Heart right ventricle (tissue), 16 donors: ENCODE measurements around the gene ANKRD22. TPM values are rescaled to one million over a fixed set of nuclear protein-coding genes. Genes with fewer than 3 reads are reported as not detected.

Experiments
- ATAC-seq, 8 donors: fragments of 200-7000 bp; cut with Tn5 transposase; one replicate each; pipeline ENCODE4 v1.9.1; 2020; ENCODE audit warnings: mild to moderate bottlenecking in 8 of 8, moderate library complexity in 8 of 8, moderate number of reproducible peaks in 1 of 8
- DNase-seq, 2 donors: peaks; one replicate each; pipeline ENCODE4 v3.0.0-alpha.2; 2020
- H3K27ac ChIP-seq, 10 donors: fragments of 200-600 bp; sonication (generic) in 2 of 10; one replicate each; pipeline versions ENCODE4 v1.5.0 to v1.8.0; 2020 to 2022; ENCODE audit warnings: mild to moderate bottlenecking in 3 of 10
- H3K27me3 ChIP-seq, 7 donors: fragments of 200-600 bp; one replicate each; pipeline ENCODE4 v1.8.0; 2021 to 2022; ENCODE audit warnings: mild to moderate bottlenecking in 2 of 7
- H3K36me3 ChIP-seq, 9 donors: fragments of 200-600 bp; sonication (generic) in 1 of 9; one replicate each; pipeline versions ENCODE4 v1.5.0 to v1.8.0; 2020 to 2022; ENCODE audit warnings: mild to moderate bottlenecking in 2 of 9
- H3K4me1 ChIP-seq, 9 donors: fragments of 200-600 bp; sonication (generic) in 1 of 9; one replicate each; pipeline versions ENCODE4 v1.5.0 to v1.8.0; 2020 to 2022; ENCODE audit warnings: mild to moderate bottlenecking in 4 of 9
- H3K4me3 ChIP-seq, 10 donors: fragments of 200-600 bp; sonication (generic) in 2 of 10; one replicate each; pipeline versions ENCODE4 v1.5.0 to v1.8.0; 2020 to 2022; ENCODE audit warnings: mild to moderate bottlenecking in 7 of 10, moderate library complexity in 2 of 10
- H3K9me3 ChIP-seq, 11 donors: fragments of 200-600 bp in 10 of 11; sonication (generic) in 2 of 11; one replicate each; pipeline versions ENCODE4 v1.5.0 to v1.8.0; 2013 to 2022; ENCODE audit warnings: mild to moderate bottlenecking in 2 of 11, control low read depth in 1 of 11, moderate library complexity in 1 of 11
- CTCF ChIP-seq, 9 donors: fragments of 200-600 bp; sonication (generic) in 2 of 9; IDR thresholded peaks; one replicate each; pipeline versions ENCODE4 v1.5.0 to v1.8.0; 2021 to 2022; ENCODE audit warnings: antibody characterized with exemption in 9 of 9, mild to moderate bottlenecking in 5 of 9, moderate library complexity in 1 of 9
- WGBS, 2 donors: extraction: QIAGEN DNeasy Blood & Tissue Kit; methylation state at CpG; one replicate each; pipeline ENCODE4 v1.1.7; 2013; ENCODE audit warnings: inconsistent platforms in 1 of 2; 5-methylcytosine and 5-hydroxymethylcytosine counted together
- intact Hi-C, 10 donors: fragments of 100-400 bp; cut with DNase I; formaldehyde crosslinking; loops; one replicate each; pipeline versions ENCODE4 v1.11.1 to v1.14.2; 2022
- polyA plus RNA-seq, 2 donors: library from polyadenylated mRNA; stranded (reverse); fragments of 200-250 nt; gene quantifications; one replicate each; pipeline ENCODE4 v1.2.3, GENCODE V29; 2013
- total RNA-seq, 10 donors: library from RNA; stranded (reverse); fragmentation: NEBNext Ultra II Directional in 3 of 10; extraction: Animal tissue kit (Norgen Biotek cat#: 25700) in 3 of 10; gene quantifications; one replicate each; pipeline versions ENCODE4 v1.2.1 to v1.2.4, GENCODE V29; 2021 to 2023
- donor health status: Arrhythmogenic right ventricular cardiomyopathy.
- donor health status: ischemic (EF 13 %, LVEDD 7.1; RV severe dilation, severe dysfunction).
- donor health status: healthy with polysubstance abuse.
- donor health status: DM: no; HTN: yes; CAD: no.
- donor health status: DM: no; HTN: no; CAD: no.
- donor health status: ischemic (EF 25% LVEDD 6.9; RV normal size, moderate dysfunction).
- donor health status: ischemic (EF 25% LVEDD 5.7; RV mildly dilated, moderate dysfunction).
- donor health status: healthy.
- donor health status: DM: yes; HTN: yes; CAD: no.
- donor health status: Ischemic cardiomyopathy.
- donor health status: ischemic (EF 35%, LVEDD 5.7; RV mildly dilated, moderate dysfunction).
- donor health status: nonischemic (EF 11% LVEDD 7.7; RV severe dilation, severe dysfunction).
- donor health status: DM: yes; HTN: yes; CAD: no.
- donor health status: PGD.
- donor health status: ischemic (EF 29% LVEDD 5.4; RV normal size, mild dysfunction).
- donor health status: nonischemic (EF 23%, LVEDD 6.1; RV moderate dilation, normal function).

ANKRD22 gene
- total and polyA plus RNA-seq, 12 donors: 0.12 to 4.9 (median 0.15) TPM; not detected in 8

- no peak for TF ChIP-seq CTCF (IDR thresholded peaks at IDR 0.05)
- intact Hi-C loops: loop anchor here in 1 of 10 donors (10.0 kb wide), 1 partner anchor 99 kb away; the partner anchor contains the start of gene LIPK
- H3K4me3 ChIP-seq: no peak overlapping the region
- ATAC-seq: no peak
- DNase-seq: no peak
- H3K27ac ChIP-seq: no peak overlapping the region
- H3K4me1 ChIP-seq: no peaks in the 10 kb centered on the region
- no peaks in the 10 kb centered on the region for H3K9me3 ChIP-seq
- peaks cover 0 to 7% (median 0%) of the 10 kb centered on the region in 7 donors for H3K27me3 ChIP-seq
- WGBS, 2 donors: 58 to 59% methylated on average over 6 of the region's 6 CpGs
- no peaks in the 10 kb centered on the region for H3K36me3 ChIP-seq
Measured at GRCh38 chr10:88804083-88804812, 47.4 kb downstream of the ANKRD22 start.

- WGBS, 2 donors: 94 to 97% methylated on average over 2 of the region's 2 CpGs
- DNase-seq: no peak
- Histone ChIP-seq H3K36me3 (no peaks in the 10 kb centered on the region), H3K4me3 (no peak overlapping the region), H3K27me3 (peaks cover 0 to 7% (median 0%) of the 10 kb centered on the region in 7 donors), H3K4me1 (no peaks in the 10 kb centered on the region), H3K27ac (no peak overlapping the region), H3K9me3 (no peaks in the 10 kb centered on the region)
- TF ChIP-seq CTCF (IDR thresholded peaks at IDR 0.05): no peak
- ATAC-seq: no peak
- intact Hi-C loops: loop anchor here in 1 of 10 donors (10.0 kb wide), 1 partner anchor 99 kb away; the partner anchor contains the start of gene LIPK
Measured at GRCh38 chr10:88803641-88804040, 48.0 kb downstream of the ANKRD22 start.

- WGBS, 2 donors: 82 to 89% methylated on average over 2 of the region's 2 CpGs
- intact Hi-C loops: loop anchor here in 1 of 10 donors (10.0 kb wide), 1 partner anchor 98 kb away; the partner anchor contains the start of gene LIPK
- H3K36me3 ChIP-seq: no peaks in the 10 kb centered on the region
Measured at GRCh38 chr10:88802523-88803285, 48.9 kb downstream of the ANKRD22 start, which contains the start of gene LIPM. TSS of gene LIPM (plus strand) at chr10:88802730. CDS start at chr10:88802897, 167 bp downstream.

More at GRCh38 chr10:88802523-88803285, 48.9 kb downstream of the ANKRD22 start, which contains the start of gene LIPM:
- no peak for DNase-seq
- ATAC-seq: no peak
- H3K27me3 ChIP-seq: peaks cover 0 to 4% (median 0%) of the 10 kb centered on the region in 7 donors
- H3K4me3 ChIP-seq: no peak within 1 kb of the TSS
- TF ChIP-seq CTCF (IDR thresholded peaks at IDR 0.05): no peak
- no peak within 1 kb of the TSS for H3K27ac ChIP-seq
- H3K4me1 ChIP-seq: no peaks in the 10 kb centered on the region
- no peaks in the 10 kb centered on the region for H3K9me3 ChIP-seq
